CD4-positive, alpha-beta memory T cell (primary cell): ENCODE measurements around the gene FFAR1. TPM values are rescaled to one million over a fixed set of nuclear protein-coding genes. Genes with fewer than 3 reads are reported as not detected.

Experiments
- CTCF ChIA-PET: fragments of 350-600 bp; sonication (Branson Sonifier 250); formaldehyde crosslinking; loops from one replicate; lab custom pipeline; 2021; ENCODE audit warnings: inconsistent platforms; ENCODE audit not compliant: partially characterized antibody; lab: Charles Lee
- POLR2A ChIA-PET: fragments of 350-600 bp; sonication (Branson Sonifier 250); formaldehyde crosslinking; loops from one replicate; lab custom pipeline; 2021; ENCODE audit not compliant: partially characterized antibody; lab: Charles Lee
- DNase-seq, 5 donors: peaks; one replicate each; pipeline versions ENCODE4 v3.0.0 to v3.0.0-alpha.2; 2020 to 2022; ENCODE audit warnings: mixed read lengths in 1 of 5
- H3K27ac ChIP-seq: one replicate; pipeline ENCODE4 v1.7.0; 2013; ENCODE audit warnings: low read depth, low read length
- H3K27me3 ChIP-seq: 2 replicates; pipeline ENCODE4 v1.7.0; 2013; ENCODE audit warnings: mild to moderate bottlenecking, low read length, moderate library complexity; ENCODE audit not compliant: insufficient read depth
- H3K36me3 ChIP-seq: 2 replicates; pipeline ENCODE4 v1.7.0; 2013; ENCODE audit warnings: mild to moderate bottlenecking, low read length, moderate library complexity; ENCODE audit not compliant: insufficient read depth
- H3K4me1 ChIP-seq: 2 replicates; pipeline ENCODE4 v1.7.0; 2013; ENCODE audit warnings: mild to moderate bottlenecking, low read length, moderate library complexity; ENCODE audit not compliant: insufficient read depth
- H3K4me3 ChIP-seq, 2 donors: one replicate each; pipeline ENCODE4 v1.7.0; 2013; ENCODE audit warnings: low read length in 2 of 2, mild to moderate bottlenecking in 1 of 2
- H3K9me3 ChIP-seq, 2 donors: one replicate each; pipeline ENCODE4 v1.7.0; 2013; ENCODE audit warnings: low read length in 2 of 2, control low read depth in 1 of 2; ENCODE audit not compliant: control insufficient read depth in 1 of 2
- H3K27ac Mint-ChIP-seq, 7 donors: one replicate each; pipeline ENCODE4 v1.8.0; 2020 to 2021; ENCODE audit warnings: mixed read lengths in 7 of 7, mild to moderate bottlenecking in 6 of 7, inconsistent platforms in 3 of 7, moderate library complexity in 3 of 7
- H3K27me3 Mint-ChIP-seq, 2 donors: one replicate each; pipeline ENCODE4 v1.8.0; 2020 to 2021; ENCODE audit warnings: mixed read lengths in 2 of 2
- H3K36me3 Mint-ChIP-seq, 2 donors: one replicate each; pipeline ENCODE4 v1.8.0; 2020 to 2021; ENCODE audit warnings: mixed read lengths in 2 of 2, inconsistent platforms in 1 of 2, mild to moderate bottlenecking in 1 of 2
- H3K4me1 Mint-ChIP-seq, 4 donors: one replicate each; pipeline ENCODE4 v1.8.0; 2020 to 2021; ENCODE audit warnings: mixed read lengths in 4 of 4, mild to moderate bottlenecking in 1 of 4
- H3K4me3 Mint-ChIP-seq, 8 donors: one replicate each; pipeline ENCODE4 v1.8.0; 2020 to 2021; ENCODE audit warnings: mixed read lengths in 8 of 8, mild to moderate bottlenecking in 7 of 8, moderate library complexity in 6 of 8, inconsistent platforms in 3 of 8
- H3K9me3 Mint-ChIP-seq, 8 donors: one replicate each; pipeline ENCODE4 v1.8.0; 2020 to 2021; ENCODE audit warnings: mixed read lengths in 8 of 8, mild to moderate bottlenecking in 5 of 8, inconsistent platforms in 3 of 8, moderate library complexity in 1 of 8
- intact Hi-C: fragments of 100-400 bp; cut with micrococcal nuclease; formaldehyde crosslinking; loops from one replicate; pipeline ENCODE4 v1.15.1; 2023
- microRNA-seq: library from miRNA; unstranded; fragments of <30 nt; microRNA quantifications from one replicate; pipeline ENCODE4 v1.2.0, GENCODE V29; 2021; ENCODE audit warnings: borderline replicate concordance, borderline number of aligned reads, borderline microRNAs expressed, mixed read lengths
- polyA plus RNA-seq, 2 donors: library from polyadenylated mRNA; unstranded; fragments of 300-500 nt; fragmentation: Illumina TruSeq; gene quantifications; one replicate each; pipeline ENCODE4 v1.2.3, GENCODE V29; 2021
- total RNA-seq, 2 experiments: library from RNA; stranded (reverse); gene quantifications; one replicate each; pipeline ENCODE4 v1.2.3, GENCODE V29; 2021

FFAR1 gene
- total and polyA plus RNA-seq, 4 experiments from 2014 or later, result not detected

GRCh38 chr19:35392742-35393715 lies 45.3 kb downstream of the FFAR1 start:
- Mint-ChIP-seq H3K27ac (no peak overlapping the region), H3K27me3 (no peaks in the 10 kb centered on the region), H3K4me3 (no peak overlapping the region), H3K36me3 (no peaks in the 10 kb centered on the region), H3K9me3 (no peaks in the 10 kb centered on the region), H3K4me1 (no peaks in the 10 kb centered on the region)
- no peak for DNase-seq
- no peak overlapping the region for H3K4me3 ChIP-seq
- ChIA-PET CTCF (no interaction called here), POLR2A (no interaction called here)
- no peaks in the 10 kb centered on the region for H3K36me3 ChIP-seq
- no peaks in the 10 kb centered on the region for H3K27me3 ChIP-seq
- intact Hi-C loops, result no loop called here
- no peaks in the 10 kb centered on the region for H3K9me3 ChIP-seq
- H3K4me1 ChIP-seq, result no peaks in the 10 kb centered on the region
- no peak overlapping the region for H3K27ac ChIP-seq

GRCh38 chr19:35395382-35396199 lies 47.9 kb downstream of the FFAR1 start:
- no peaks in the 10 kb centered on the region for H3K4me1 ChIP-seq
- H3K27me3 Mint-ChIP-seq, result peaks cover 2% of the 10 kb centered on the region in 2 donors
- no peak overlapping the region for H3K4me3 Mint-ChIP-seq
- H3K36me3 ChIP-seq, result no peaks in the 10 kb centered on the region
- CTCF ChIA-PET, result interaction anchor here (0.7 to 1.1 kb wide), 2 partner anchors 49 to 115 kb away, joined by 3 read pairs; no protein-coding TSS in a partner anchor
- H3K36me3 Mint-ChIP-seq, result no peaks in the 10 kb centered on the region
- H3K4me1 Mint-ChIP-seq, result no peaks in the 10 kb centered on the region
- no peak overlapping the region for H3K27ac Mint-ChIP-seq
- H3K27me3 ChIP-seq, result no peaks in the 10 kb centered on the region
- no peak overlapping the region for H3K27ac ChIP-seq
- no peak for DNase-seq
- POLR2A ChIA-PET, result no interaction called here
- no peak overlapping the region for H3K4me3 ChIP-seq
- intact Hi-C loops, result no loop called here
- H3K9me3 Mint-ChIP-seq, result no peaks in the 10 kb centered on the region
- H3K9me3 ChIP-seq, result no peaks in the 10 kb centered on the region

DNA sequence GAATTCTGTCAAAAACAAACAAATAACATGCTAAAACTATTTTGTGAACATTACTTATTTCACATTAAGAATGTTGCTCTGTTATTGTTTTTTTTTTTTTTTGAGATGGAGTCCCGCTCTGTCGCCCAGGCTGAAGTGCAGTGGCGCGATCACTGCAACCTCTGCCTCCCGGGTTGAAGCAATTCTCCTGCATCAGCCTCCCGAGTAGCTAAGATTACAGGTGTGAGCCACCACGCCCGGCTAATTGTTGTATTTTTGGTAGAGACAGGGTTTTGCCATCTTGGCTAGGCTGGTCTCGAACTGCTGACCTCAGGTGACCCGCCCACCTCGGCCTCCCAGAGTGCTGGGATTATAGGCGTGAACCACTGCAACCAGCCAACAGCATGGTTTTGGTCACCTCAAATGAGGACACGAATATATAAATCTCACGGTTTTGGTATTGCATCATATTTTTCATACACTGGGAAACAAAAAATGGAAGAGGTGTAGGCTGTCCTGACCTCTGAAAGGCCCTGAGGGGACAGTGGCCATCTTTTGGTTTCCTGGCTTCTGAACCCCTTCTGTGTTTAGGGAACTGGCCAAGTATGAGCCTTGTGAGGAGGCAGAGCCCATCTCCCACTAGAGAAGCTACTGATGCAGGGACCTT lies 48.7 kb downstream of the FFAR1 start:
- no peak overlapping the region for H3K27ac ChIP-seq
- intact Hi-C loops, result no loop called here
- H3K27me3 ChIP-seq, result no peaks in the 10 kb centered on the region
- no peaks in the 10 kb centered on the region for H3K9me3 ChIP-seq
- no peaks in the 10 kb centered on the region for H3K4me1 Mint-ChIP-seq
- no peak overlapping the region for H3K4me3 ChIP-seq
- peaks cover 2% of the 10 kb centered on the region in 2 donors for H3K27me3 Mint-ChIP-seq
- H3K9me3 Mint-ChIP-seq, result no peaks in the 10 kb centered on the region
- H3K4me1 ChIP-seq, result no peaks in the 10 kb centered on the region
- H3K4me3 Mint-ChIP-seq, result no peak overlapping the region
- no peaks in the 10 kb centered on the region for H3K36me3 ChIP-seq
- no peaks in the 10 kb centered on the region for H3K36me3 Mint-ChIP-seq
- no peak for DNase-seq
- no peak overlapping the region for H3K27ac Mint-ChIP-seq
- ChIA-PET CTCF (interaction anchor here (0.7 kb wide), 1 partner anchor 48 kb away, joined by 3 read pairs; no protein-coding TSS in a partner anchor), POLR2A (no interaction called here)

DNA sequence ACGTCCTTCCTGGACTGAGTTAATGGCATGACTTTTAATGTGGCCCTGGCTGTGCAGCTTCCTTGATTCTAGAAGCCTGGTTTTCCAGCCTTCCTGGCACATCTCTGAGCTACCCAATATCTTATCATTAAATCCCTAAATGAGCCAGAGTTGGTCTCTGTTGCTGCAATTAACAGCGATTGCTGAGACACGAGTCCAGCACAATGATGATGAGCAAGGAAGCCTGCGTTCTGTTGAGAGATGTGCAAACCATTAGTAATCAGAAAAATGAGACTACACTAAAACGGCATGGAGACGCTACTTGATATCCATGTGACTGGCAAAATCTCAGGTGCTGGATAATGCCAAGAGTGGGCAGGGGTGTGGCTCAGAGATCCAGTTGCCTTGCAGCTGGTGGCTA lies 49.4 kb downstream of the FFAR1 start:
- H3K4me3 ChIP-seq, result no peak overlapping the region
- no peaks in the 10 kb centered on the region for H3K9me3 ChIP-seq
- no peaks in the 10 kb centered on the region for H3K27me3 ChIP-seq
- POLR2A ChIA-PET, result no interaction called here
- no peak overlapping the region for H3K27ac ChIP-seq
- Mint-ChIP-seq H3K4me3 (no peak overlapping the region), H3K36me3 (no peaks in the 10 kb centered on the region), H3K9me3 (no peaks in the 10 kb centered on the region), H3K4me1 (no peaks in the 10 kb centered on the region), H3K27ac (no peak overlapping the region), H3K27me3 (peaks cover 2% of the 10 kb centered on the region in 2 donors)
- no peaks in the 10 kb centered on the region for H3K36me3 ChIP-seq
- intact Hi-C loops, result no loop called here
- no peak for DNase-seq
- CTCF ChIA-PET, result no interaction called here
- H3K4me1 ChIP-seq, result no peaks in the 10 kb centered on the region

Small RNA genes within 50 kb of the gene (microRNA-seq; reads per million reads assigned to microRNA genes)
- gene MIR5196, result not detected

Other genes starting within 250 kb of the FFAR1 start
- gene FXYD3, start 232.1 kb upstream of the FFAR1 start, total RNA-seq, result not detected
- not detected for gene FXYD3, start 232.1 kb upstream of the FFAR1 start, polyA plus RNA-seq
- under 1 TPM; 0.72 to 0.81 TPM for gene LGI4, start 212.8 kb upstream of the FFAR1 start, total RNA-seq
- not detected for gene LGI4, start 212.8 kb upstream of the FFAR1 start, polyA plus RNA-seq
- gene FXYD1, start 209.1 kb upstream of the FFAR1 start, total RNA-seq, result 1 to 10 TPM; 3.6 to 4.4 TPM
- 1 to 10 TPM in 1 of 2 donors, under 1 TPM in 1; 0.58 to 3.2 TPM for gene FXYD1, start 209.1 kb upstream of the FFAR1 start, polyA plus RNA-seq
- gene FXYD7, start 204.6 kb upstream of the FFAR1 start, total RNA-seq, result 10 to 100 TPM in 1 of 2 experiments, 1 to 10 TPM in 1; 9.6 to 10.1 TPM
- 10 to 100 TPM in 1 of 2 donors, 1 to 10 TPM in 1; 5.5 to 11.1 TPM for gene FXYD7, start 204.6 kb upstream of the FFAR1 start, polyA plus RNA-seq
- 100 to 1,000 TPM; 473 to 484 TPM for gene FXYD5, start 193.2 kb upstream of the FFAR1 start, total RNA-seq
- gene FXYD5, start 193.2 kb upstream of the FFAR1 start, polyA plus RNA-seq, result 100 to 1,000 TPM; 452 to 833 TPM
- not detected for gene FAM187B, start 119.2 kb upstream of the FFAR1 start, total RNA-seq
- not detected for gene FAM187B, start 119.2 kb upstream of the FFAR1 start, polyA plus RNA-seq
- 10 to 100 TPM; 45.8 to 48.9 TPM for gene LSR, start 98.9 kb upstream of the FFAR1 start, total RNA-seq
- 10 to 100 TPM; 76.1 to 91.6 TPM for gene LSR, start 98.9 kb upstream of the FFAR1 start, polyA plus RNA-seq
- gene USF2, start 78.9 kb upstream of the FFAR1 start, total RNA-seq, result 100 to 1,000 TPM; 204 to 216 TPM
- gene USF2, start 78.9 kb upstream of the FFAR1 start, polyA plus RNA-seq, result 1 to 10 TPM; 2.2 to 9.4 TPM
- 1 to 10 TPM; 1.2 to 2.7 TPM for gene HAMP, start 65.4 kb upstream of the FFAR1 start, total RNA-seq
- not detected for gene HAMP, start 65.4 kb upstream of the FFAR1 start, polyA plus RNA-seq
- gene MAG, start 55.7 kb upstream of the FFAR1 start, total RNA-seq, result not detected
- gene MAG, start 55.7 kb upstream of the FFAR1 start, polyA plus RNA-seq, result not detected
- under 1 TPM; 0.30 to 0.32 TPM for gene CD22, start 18.7 kb upstream of the FFAR1 start, total RNA-seq
- 1 to 10 TPM in 1 of 2 donors, under 1 TPM in 1; 0.32 to 1.8 TPM for gene CD22, start 18.7 kb upstream of the FFAR1 start, polyA plus RNA-seq
- gene FFAR3, start 10.6 kb downstream of the FFAR1 start, total RNA-seq, result not detected
- gene FFAR3, start 10.6 kb downstream of the FFAR1 start, polyA plus RNA-seq, result not detected
- gene GPR42, start 23.2 kb downstream of the FFAR1 start, total RNA-seq, result not detected
- gene GPR42, start 23.2 kb downstream of the FFAR1 start, polyA plus RNA-seq, result not detected
- gene FFAR2, start 100.4 kb downstream of the FFAR1 start, total RNA-seq, result under 1 TPM in 1 of 2 experiments, not detected in 1; 0.15 TPM
- not detected for gene FFAR2, start 100.4 kb downstream of the FFAR1 start, polyA plus RNA-seq
- not detected for gene KRTDAP, start 142.6 kb downstream of the FFAR1 start, total RNA-seq
- not detected for gene KRTDAP, start 142.6 kb downstream of the FFAR1 start, polyA plus RNA-seq
- 1 to 10 TPM in 1 of 2 experiments, under 1 TPM in 1; 0.97 to 1.4 TPM for gene DMKN, start 165.7 kb downstream of the FFAR1 start, total RNA-seq
- gene DMKN, start 165.7 kb downstream of the FFAR1 start, polyA plus RNA-seq, result under 1 TPM in 1 of 2 donors, not detected in 1; 0.89 TPM
- not detected for gene SBSN, start 180.4 kb downstream of the FFAR1 start, total RNA-seq
- gene SBSN, start 180.4 kb downstream of the FFAR1 start, polyA plus RNA-seq, result not detected
- not detected for gene GAPDHS, start 185.6 kb downstream of the FFAR1 start, total RNA-seq
- gene GAPDHS, start 185.6 kb downstream of the FFAR1 start, polyA plus RNA-seq, result not detected
- gene TMEM147, start 197.7 kb downstream of the FFAR1 start, total RNA-seq, result 10 to 100 TPM; 41.3 to 41.9 TPM
- gene TMEM147, start 197.7 kb downstream of the FFAR1 start, polyA plus RNA-seq, result 100 to 1,000 TPM; 160 to 189 TPM
- not detected for gene ATP4A, start 215.8 kb downstream of the FFAR1 start, total RNA-seq
- gene ATP4A, start 215.8 kb downstream of the FFAR1 start, polyA plus RNA-seq, result not detected
- not detected for gene PMIS2, start 238.3 kb downstream of the FFAR1 start, total RNA-seq
- not detected for gene PMIS2, start 238.3 kb downstream of the FFAR1 start, polyA plus RNA-seq